HepG2 (cell line): ENCODE measurements around the gene CNTF. TPM values are rescaled to one million over a fixed set of nuclear protein-coding genes. Genes with fewer than 3 reads are reported as not detected.

Experiments used
- ATAC-seq: fragments of 200-7000 bp; cut with Tn5 transposase; 3 replicates; pipeline ENCODE4 v1.9.1; 2020; ENCODE audit warnings: mild to moderate bottlenecking, moderate library complexity
- BruUV-seq: library from RNA; stranded (reverse); fragments of 400-500 nt; replicated peaks from 2 replicates; lab custom pipeline; 2021; lab: Mats Ljungman, UMichigan
- CTCF ChIA-PET: fragments of 300-600 bp; formaldehyde crosslinking; extraction: SDS; loops from one replicate; lab custom pipeline; 2021; ENCODE audit warnings: low total read pairs, inconsistent platforms, low intra/inter-chr PET ratio; lab: Yijun Ruan, JAX
- POLR2A ChIA-PET: fragments of 350-600 bp; sonication (Branson Sonifier 250); formaldehyde crosslinking; loops from one replicate; lab custom pipeline; 2020; ENCODE audit warnings: antibody characterized with exemption, inconsistent platforms; lab: Yijun Ruan, JAX
- DNase-seq: peaks from one replicate; pipeline ENCODE4 v3.0.0-alpha.2; 2015; ENCODE audit warnings: low spot score
- FAIRE-seq: peaks from 3 replicates; lab custom pipeline; 2011; peaks lifted over from hg19 to GRCh38; lab: Jason Lieb, UNC
- H2AFZ ChIP-seq: one replicate; pipeline ENCODE4 v1.6.1; 2011; ENCODE audit warnings: low read length, inconsistent platforms
- H3K27ac ChIP-seq: fragments of 300-600 bp; 3 replicates; pipeline ENCODE4 v1.8.0; 2011; ENCODE audit warnings: mixed run types, mild to moderate bottlenecking, mixed read lengths, low read length, inconsistent platforms; ENCODE audit not compliant: insufficient read depth; ENCODE audit errors: extremely low read length
- H3K27me3 ChIP-seq, 2 experiments: fragments of 200-600 bp in 1 of 2; 2 replicates in 1 of 2; 3 replicates in 1 of 2; pipeline versions ENCODE4 v1.6.0 to v1.8.0; 2011; ENCODE audit warnings: low read length in 2 of 2, mild to moderate bottlenecking in 2 of 2, moderate library complexity in 2 of 2, inconsistent platforms in 1 of 2; ENCODE audit not compliant: insufficient read depth in 2 of 2, control insufficient read depth in 1 of 2
- H3K36me3 ChIP-seq, 2 experiments: fragments of 200-600 bp in 1 of 2; replicated peaks in 1 of 2; 2 replicates in 1 of 2; 3 replicates in 1 of 2; pipeline versions ENCODE4 v1.5.1 to v1.8.0; 2011; ENCODE audit warnings: low read length in 2 of 2, inconsistent platforms in 1 of 2; ENCODE audit not compliant: insufficient read depth in 2 of 2, control insufficient read depth in 1 of 2
- H3K4me1 ChIP-seq: 2 replicates; pipeline ENCODE4 v1.5.1; 2012; ENCODE audit warnings: low read length, inconsistent platforms; ENCODE audit not compliant: insufficient read depth
- H3K4me2 ChIP-seq: 2 replicates; pipeline ENCODE4 v1.6.0; 2011; ENCODE audit warnings: low read depth, low read length, inconsistent platforms
- H3K4me3 ChIP-seq, 3 experiments: fragments of 200-600 bp in 1 of 3; sonication (generic), shearing (Covaris generic) in 1 of 3; replicated peaks in 1 of 3; 2 replicates each; pipeline ENCODE4 v1.5.1; 2011 to 2016; ENCODE audit warnings: low read length in 3 of 3, inconsistent platforms in 2 of 3, low read depth in 2 of 3, mild to moderate bottlenecking in 2 of 3, control low read depth in 1 of 3, mixed read lengths in 1 of 3; ENCODE audit not compliant: insufficient read depth in 1 of 3
- H3K79me2 ChIP-seq: one replicate; pipeline ENCODE4 v1.6.1; 2011; ENCODE audit warnings: low read length, inconsistent platforms; ENCODE audit not compliant: insufficient read depth
- H3K9ac ChIP-seq: 2 replicates; pipeline ENCODE4 v1.6.0; 2011; ENCODE audit warnings: mild to moderate bottlenecking, low read depth, low read length, inconsistent platforms; ENCODE audit not compliant: insufficient read depth
- H3K9me3 ChIP-seq: 2 replicates; pipeline ENCODE4 v1.5.1; 2012; ENCODE audit warnings: mild to moderate bottlenecking, low read length
- H4K20me1 ChIP-seq: 2 replicates; pipeline ENCODE4 v1.6.0; 2011; ENCODE audit warnings: inconsistent platforms, mild to moderate bottlenecking, low read length, moderate library complexity; ENCODE audit not compliant: insufficient read depth
- MIXL1 ChIP-seq: IDR thresholded peaks from 2 replicates; pipeline ENCODE4 v1.6.1; 2016
- ZNF207 ChIP-seq: fragments of 450-650 bp; IDR thresholded peaks from 2 replicates; pipeline ENCODE4 v1.6.1; 2016; ENCODE audit warnings: antibody characterized with exemption, borderline replicate concordance
- ZNF646 ChIP-seq: sonication (generic); formaldehyde crosslinking; IDR thresholded peaks from 2 replicates; pipeline ENCODE4 v1.9.0; 2021; ENCODE audit warnings: mild to moderate bottlenecking, missing genetic modification reagents
- ZSCAN12 ChIP-seq: sonication (generic); formaldehyde crosslinking; IDR thresholded peaks from 2 replicates; pipeline ENCODE4 v1.9.0; 2021; ENCODE audit warnings: mild to moderate bottlenecking, missing genetic modification reagents
- in situ Hi-C: cut with HindIII; loops from 2 replicates; pipeline ENCODE4 v1.10.0; 2017; ENCODE audit warnings: low pct_unique_long_range_greater_than_20kb; ENCODE audit not compliant: extremely low pct_ligation_motif_present
- intact Hi-C: fragments of 100-400 bp; cut with micrococcal nuclease; formaldehyde crosslinking; loops from one replicate; pipeline ENCODE4 v1.10.0; 2022; ENCODE audit not compliant: unreplicated experiment
- polyA plus RNA-seq, 8 experiments: library from polyadenylated mRNA; depleted of rRNA in 3 of 8; stranded (reverse) in 7 of 8; unstranded in 1 of 8; fragments of >200 nt; fragmentation: Illumina TruSeq in 4 of 8; extraction: Trizol in 4 of 8; gene quantifications; 2 replicates each; pipeline versions ENCODE4 v1.2.1 to v1.2.3, GENCODE V29; 2011 to 2016; ENCODE audit warnings: low read depth in 4 of 8, missing spikeins in 1 of 8, mixed read lengths in 1 of 8; ENCODE audit not compliant: insufficient read depth in 1 of 8
- total RNA-seq, 5 experiments: library from RNA; depleted of rRNA; stranded (reverse); fragments of >200 nt; fragmentation: Illumina TruSeq; extraction: Trizol; gene quantifications; 2 replicates each; pipeline ENCODE4 v1.2.3, GENCODE V29; 2016; ENCODE audit warnings: low read depth in 1 of 5

Gene CNTF
- total and polyA plus RNA-seq, 2 of the 13 experiments (the other 11 are each of a cell fraction or from before 2014, with no cell fraction given) = 0.51 to 2.3 TPM

GRCh38 chr11:58645854-58646253, 23.4 kb downstream of the CNTF start:
- Histone ChIP-seq H3K4me2 (no peak overlapping the region), H3K4me3 (no peak overlapping the region), H3K9me3 (peaks cover 16% of the 10 kb centered on the region; the same call in 1 of the 2 replicates), H3K9ac (no peak overlapping the region), H3K27ac (no peak overlapping the region), H2AFZ (no peak overlapping the region), H3K36me3 (no peaks in the 10 kb centered on the region)
- FAIRE-seq = no peak
- in situ Hi-C loops = no loop called here
- ATAC-seq = no peak
- POLR2A ChIA-PET = no interaction called here
- TF ChIP-seq ZSCAN12 (no peak), ZNF646 (no peak), MIXL1 (CRISPR knock-in tag) (no peak), ZNF207 (no peak)
- TF ChIP-seq, all 625 proteins: peak for 0
- no peaks in the 10 kb centered on the region for H3K4me1 ChIP-seq
- no peaks in the 10 kb centered on the region for H3K79me2 ChIP-seq
- H3K27me3 ChIP-seq = no peaks in the 10 kb centered on the region
- H4K20me1 ChIP-seq = no peaks in the 10 kb centered on the region
- BruUV-seq = no TSS peak
- intact Hi-C loops = no loop called here
- DNase-seq = no peak
- CTCF ChIA-PET = no interaction called here
